ENCODE measurements around the gene LGALS7B.

Gene LGALS7B

DNA sequence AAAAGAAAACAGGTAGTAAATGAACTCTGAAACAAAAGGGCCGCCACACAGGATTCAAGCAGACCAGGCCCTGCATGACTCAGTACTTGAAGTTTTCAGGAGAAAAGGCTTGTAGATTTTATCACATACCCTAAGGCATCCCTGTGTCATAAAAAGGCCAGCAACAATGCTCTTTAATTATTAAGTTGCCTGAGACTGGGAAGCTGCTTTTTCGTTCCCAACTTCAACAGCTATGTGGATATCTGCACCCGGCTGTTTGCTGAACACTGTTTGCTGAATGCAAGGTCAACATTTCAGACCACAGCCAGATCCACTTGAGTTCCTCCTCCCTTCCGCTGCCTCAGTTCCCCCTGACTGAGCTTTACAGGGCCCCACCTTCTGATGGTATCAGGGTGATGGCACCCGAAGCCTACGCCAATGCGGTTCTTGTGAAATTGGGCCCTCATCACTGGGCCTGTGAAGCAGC, 48.7 kb downstream of the LGALS7B start:
- POLR2A ChIA-PET, result interaction anchor here (0.6 to 4.6 kb wide), 6 partner anchors 10 to 134 kb away, joined by 3 to 67 read pairs (median 6); partner anchors contain the start of genes HNRNPL, MRPS12 and SARS2
- peak; percentile 95 for TF ChIP-seq ZSCAN16 (tag by site-specific recombination; IDR thresholded peaks at IDR 0.05)
- TF ChIP-seq OSR2 (tag by site-specific recombination; IDR thresholded peaks at IDR 0.05), result peak; percentile 57
- no peak for TF ChIP-seq ZNF366 (tag by site-specific recombination; conservative IDR thresholded peaks at IDR 0.05)
- TF ChIP-seq ZFP69B (tag by site-specific recombination; IDR thresholded peaks at IDR 0.05), result 0 out of 2 replicates have a peak, but pooled peaks have one; percentile 34
- TF ChIP-seq, protein P1, sequence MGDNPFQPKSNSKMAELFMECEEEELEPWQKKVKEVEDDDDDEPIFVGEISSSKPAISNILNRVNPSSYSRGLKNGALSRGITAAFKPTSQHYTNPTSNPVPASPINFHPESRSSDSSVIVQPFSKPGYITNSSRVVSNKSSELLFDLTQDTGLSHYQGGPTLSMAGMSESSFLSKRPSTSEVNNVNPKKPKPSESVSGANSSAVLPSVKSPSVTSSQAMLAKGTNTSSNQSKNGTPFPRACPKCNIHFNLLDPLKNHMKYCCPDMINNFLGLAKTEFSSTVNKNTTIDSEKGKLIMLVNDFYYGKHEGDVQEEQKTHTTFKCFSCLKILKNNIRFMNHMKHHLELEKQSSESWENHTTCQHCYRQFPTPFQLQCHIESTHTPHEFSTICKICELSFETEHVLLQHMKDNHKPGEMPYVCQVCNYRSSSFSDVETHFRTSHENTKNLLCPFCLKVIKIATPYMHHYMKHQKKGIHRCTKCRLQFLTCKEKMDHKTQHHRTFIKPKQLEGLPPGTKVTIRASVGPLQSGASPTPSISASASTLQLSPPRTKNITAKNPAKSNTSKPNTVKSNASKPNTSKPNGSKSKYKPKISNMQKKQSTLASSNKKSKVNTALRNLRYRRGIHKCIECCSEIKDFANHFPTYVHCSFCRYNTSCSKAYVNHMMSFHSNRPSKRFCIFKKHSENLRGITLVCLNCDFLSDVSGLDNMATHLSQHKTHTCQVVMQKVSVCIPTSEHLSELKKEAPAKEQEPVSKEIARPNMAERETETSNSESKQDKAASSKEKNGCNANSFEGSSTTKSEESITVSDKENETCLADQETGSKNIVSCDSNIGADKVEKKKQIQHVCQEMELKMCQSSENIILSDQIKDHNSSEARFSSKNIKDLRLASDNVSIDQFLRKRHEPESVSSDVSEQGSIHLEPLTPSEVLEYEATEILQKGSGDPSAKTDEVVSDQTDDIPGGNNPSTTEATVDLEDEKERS (tag by site-specific recombination; IDR thresholded peaks at IDR 0.05), result no peak
- TF ChIP-seq, protein P2, sequence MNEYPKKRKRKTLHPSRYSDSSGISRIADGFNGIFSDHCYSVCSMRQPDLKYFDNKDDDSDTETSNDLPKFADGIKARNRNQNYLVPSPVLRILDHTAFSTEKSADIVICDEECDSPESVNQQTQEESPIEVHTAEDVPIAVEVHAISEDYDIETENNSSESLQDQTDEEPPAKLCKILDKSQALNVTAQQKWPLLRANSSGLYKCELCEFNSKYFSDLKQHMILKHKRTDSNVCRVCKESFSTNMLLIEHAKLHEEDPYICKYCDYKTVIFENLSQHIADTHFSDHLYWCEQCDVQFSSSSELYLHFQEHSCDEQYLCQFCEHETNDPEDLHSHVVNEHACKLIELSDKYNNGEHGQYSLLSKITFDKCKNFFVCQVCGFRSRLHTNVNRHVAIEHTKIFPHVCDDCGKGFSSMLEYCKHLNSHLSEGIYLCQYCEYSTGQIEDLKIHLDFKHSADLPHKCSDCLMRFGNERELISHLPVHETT (tag by site-specific recombination; IDR thresholded peaks at IDR 0.05), result peak; percentile 52; the same call in 1 of the 2 replicates
- no peak for TF ChIP-seq ZNF791 (tag by site-specific recombination; IDR thresholded peaks at IDR 0.05)
- no peak for TF ChIP-seq ZIC2 (tag by site-specific recombination; IDR thresholded peaks at IDR 0.05)
- TF ChIP-seq SP7 (tag by site-specific recombination; IDR thresholded peaks at IDR 0.05), result peak; percentile 66
- peak; percentile 87 for TF ChIP-seq FEZF1 (tag by site-specific recombination; IDR thresholded peaks at IDR 0.05)
- no peak for TF ChIP-seq ZBTB21 (tag by site-specific recombination; IDR thresholded peaks at IDR 0.05)
- peak; percentile 71 for TF ChIP-seq IKZF3 (tag by site-specific recombination; IDR thresholded peaks at IDR 0.05)
- 0 out of 2 replicates have a peak, but pooled peaks have one; percentile 12 for TF ChIP-seq ZNF664 (tag by site-specific recombination; IDR thresholded peaks at IDR 0.05)
- peak; percentile 12; the same call in 1 of the 2 replicates for TF ChIP-seq ZEB2 (tag by site-specific recombination; IDR thresholded peaks at IDR 0.05)
- TF ChIP-seq ZNF112 (tag by site-specific recombination; IDR thresholded peaks at IDR 0.05), result no peak
- no peak for TF ChIP-seq ZNF341 (tag by site-specific recombination; IDR thresholded peaks at IDR 0.05; ENCODE audit: low read depth)
- TF ChIP-seq ZXDB (tag by site-specific recombination; IDR thresholded peaks at IDR 0.05), result peak; percentile 17; the same call in 1 of the 2 replicates
- TF ChIP-seq ZNF747 (tag by site-specific recombination; IDR thresholded peaks at IDR 0.05), result no peak
- TF ChIP-seq ZNF629 (tag by site-specific recombination; IDR thresholded peaks at IDR 0.05), result peak; percentile 51; the same call in 1 of the 2 replicates
- no peak for TF ChIP-seq YY1 (tag by site-specific recombination; IDR thresholded peaks at IDR 0.05)
- TF ChIP-seq ZNF560 (tag by site-specific recombination; IDR thresholded peaks at IDR 0.05; ENCODE audit: borderline replicate concordance), result no peak
- no peak for TF ChIP-seq ZNF529 (tag by site-specific recombination; IDR thresholded peaks at IDR 0.05; ENCODE audit: insufficient replicate concordance)
- TF ChIP-seq BCL11A (tag by site-specific recombination; IDR thresholded peaks at IDR 0.05; ENCODE audit: low read depth), result peak; percentile 73; the same call in 1 of the 2 replicates
- 0 out of 2 replicates have a peak, but pooled peaks have one; percentile 7 for TF ChIP-seq ZSCAN30 (tag by site-specific recombination; IDR thresholded peaks at IDR 0.05)
- TF ChIP-seq, protein P3, sequence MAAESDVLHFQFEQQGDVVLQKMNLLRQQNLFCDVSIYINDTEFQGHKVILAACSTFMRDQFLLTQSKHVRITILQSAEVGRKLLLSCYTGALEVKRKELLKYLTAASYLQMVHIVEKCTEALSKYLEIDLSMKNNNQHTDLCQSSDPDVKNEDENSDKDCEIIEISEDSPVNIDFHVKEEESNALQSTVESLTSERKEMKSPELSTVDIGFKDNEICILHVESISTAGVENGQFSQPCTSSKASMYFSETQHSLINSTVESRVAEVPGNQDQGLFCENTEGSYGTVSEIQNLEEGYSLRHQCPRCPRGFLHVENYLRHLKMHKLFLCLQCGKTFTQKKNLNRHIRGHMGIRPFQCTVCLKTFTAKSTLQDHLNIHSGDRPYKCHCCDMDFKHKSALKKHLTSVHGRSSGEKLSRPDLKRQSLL (tag by site-specific recombination; IDR thresholded peaks at IDR 0.05), result no peak
- TF ChIP-seq KLF8 (tag by site-specific recombination; IDR thresholded peaks at IDR 0.05), result peak; percentile 51; the same call in 1 of the 2 replicates
- no peak for TF ChIP-seq RBAK (tag by site-specific recombination; IDR thresholded peaks at IDR 0.05)
- TF ChIP-seq, protein P4, sequence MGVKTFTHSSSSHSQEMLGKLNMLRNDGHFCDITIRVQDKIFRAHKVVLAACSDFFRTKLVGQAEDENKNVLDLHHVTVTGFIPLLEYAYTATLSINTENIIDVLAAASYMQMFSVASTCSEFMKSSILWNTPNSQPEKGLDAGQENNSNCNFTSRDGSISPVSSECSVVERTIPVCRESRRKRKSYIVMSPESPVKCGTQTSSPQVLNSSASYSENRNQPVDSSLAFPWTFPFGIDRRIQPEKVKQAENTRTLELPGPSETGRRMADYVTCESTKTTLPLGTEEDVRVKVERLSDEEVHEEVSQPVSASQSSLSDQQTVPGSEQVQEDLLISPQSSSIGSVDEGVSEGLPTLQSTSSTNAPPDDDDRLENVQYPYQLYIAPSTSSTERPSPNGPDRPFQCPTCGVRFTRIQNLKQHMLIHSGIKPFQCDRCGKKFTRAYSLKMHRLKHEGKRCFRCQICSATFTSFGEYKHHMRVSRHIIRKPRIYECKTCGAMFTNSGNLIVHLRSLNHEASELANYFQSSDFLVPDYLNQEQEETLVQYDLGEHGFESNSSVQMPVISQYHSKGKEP (tag by site-specific recombination; IDR thresholded peaks at IDR 0.05), result peak; percentile 72; the same call in 1 of the 2 replicates
- Histone ChIP-seq H3K36me3 (ENCODE audit: control insufficient read depth in 2 of 2, insufficient read depth in 1 of 2, low read length in 2 of 2) (peaks cover 74 to 79% of the 10 kb centered on the region in 2 experiments), H3K27ac (ENCODE audit: extremely low read depth, low read depth, low read length) (peak overlapping the region; percentile 63; the same call in 1 of the 2 replicates), H3K4me3 (ENCODE audit: low read depth, low read length) (no peak overlapping the region), H3K4me1 (ENCODE audit: control insufficient read depth, insufficient read depth, low read length) (peaks cover 7% of the 10 kb centered on the region), H3K9me3 (ENCODE audit: control insufficient read depth, insufficient read depth, low read depth, low read length) (no peaks in the 10 kb centered on the region)
- CTCF ChIA-PET, result interaction anchor here (0.6 to 1.2 kb wide), 7 partner anchors 22 to 432 kb away, joined by 3 to 6 read pairs (median 3); no protein-coding TSS in a partner anchor
